NCI-H345 (cell line): ENCODE measurements around the gene ACMSD.
"Not testable (repeated sequence)": the region's sequence is repeated elsewhere in the genome, so short reads cannot be mapped to it uniquely, and the experiment has no call there.

ENCODE experiments used
- DNase-seq: peaks from one replicate; lab custom pipeline; 2025; lab: John Stamatoyannopoulos, UW

Gene ACMSD

DNA sequence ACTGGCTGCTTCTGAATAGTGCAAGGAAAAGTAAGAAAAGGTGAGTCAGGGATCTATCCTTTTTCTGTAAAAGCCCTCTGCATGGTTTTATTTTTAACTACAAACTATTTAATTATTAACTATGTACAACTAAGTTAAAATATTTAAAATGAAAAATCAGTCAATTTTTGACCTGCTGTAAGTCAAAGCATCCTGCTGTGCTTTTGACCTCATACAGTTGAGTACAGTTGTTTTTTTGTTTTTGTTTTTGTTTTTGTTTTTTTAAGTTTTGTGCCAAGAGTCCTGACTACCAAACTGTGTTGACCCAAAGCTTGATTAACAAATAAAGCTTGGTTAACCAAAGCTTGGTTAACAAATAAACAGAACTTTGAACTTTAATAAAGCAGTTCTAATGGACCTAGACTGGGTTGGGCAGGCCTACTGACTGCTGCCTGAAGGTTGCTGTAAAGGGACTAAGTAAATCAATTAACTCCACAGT is at the start of gene ACMSD:
Gene ACMSD, plus strand, starts transcription at position 474 of the 478 bp plus-strand sequence. CDS start 67 bp downstream, outside the sequence.
- no peak for DNase-seq

- no peak for DNase-seq
These were observed 47.9 kb upstream of the ACMSD start for GRCh38 chr2:134790487-134790886.

DNA sequence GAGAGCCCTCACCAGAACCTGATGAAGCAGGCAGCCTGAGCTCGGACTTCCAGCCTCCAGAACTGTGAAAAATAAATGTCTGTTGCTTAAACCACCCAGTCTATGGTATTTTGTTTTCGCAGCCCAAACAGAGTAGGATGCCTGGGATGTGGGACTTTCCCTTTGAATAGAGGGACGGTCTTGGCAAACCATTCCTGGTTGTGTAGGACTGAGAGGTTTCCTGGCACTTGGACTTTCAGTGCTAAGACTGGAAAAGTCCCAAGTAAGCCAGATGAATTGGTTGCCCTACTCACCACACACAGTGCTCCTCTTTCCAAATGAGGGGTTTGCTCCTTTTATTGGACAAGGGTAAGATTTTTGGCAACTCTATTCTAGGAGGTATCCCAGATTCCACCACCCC is 46.8 kb upstream of the ACMSD start:
- DNase-seq, result no peak

GRCh38 chr2:134792186-134792585 is 46.2 kb upstream of the ACMSD start:
- no peak for DNase-seq

- no peak for DNase-seq
These were observed 42.7 kb upstream of the ACMSD start for GRCh38 chr2:134795765-134796164.

DNA sequence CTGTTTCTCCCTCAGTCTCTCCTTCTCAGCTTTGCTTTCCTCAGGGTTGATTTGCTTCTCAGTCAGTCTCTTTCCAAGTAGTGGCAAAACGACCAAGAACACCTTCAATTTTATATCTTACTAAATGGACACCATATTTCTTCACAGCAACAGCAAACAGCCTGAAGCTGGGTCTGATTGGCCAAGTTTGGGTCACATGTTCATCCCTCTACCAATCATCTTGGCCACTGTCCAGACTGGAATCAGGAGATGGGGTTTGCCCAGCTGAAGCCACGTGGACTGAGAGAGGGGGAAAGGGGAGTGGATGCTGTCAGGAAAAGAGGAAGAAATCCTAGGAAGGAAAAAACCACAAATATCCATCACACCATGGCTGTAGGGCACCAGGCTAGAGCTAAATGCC is 42.0 kb upstream of the ACMSD start:
- no peak for DNase-seq

GRCh38 chr2:134799936-134800335 is 38.5 kb upstream of the ACMSD start:
- DNase-seq, result no peak

DNA sequence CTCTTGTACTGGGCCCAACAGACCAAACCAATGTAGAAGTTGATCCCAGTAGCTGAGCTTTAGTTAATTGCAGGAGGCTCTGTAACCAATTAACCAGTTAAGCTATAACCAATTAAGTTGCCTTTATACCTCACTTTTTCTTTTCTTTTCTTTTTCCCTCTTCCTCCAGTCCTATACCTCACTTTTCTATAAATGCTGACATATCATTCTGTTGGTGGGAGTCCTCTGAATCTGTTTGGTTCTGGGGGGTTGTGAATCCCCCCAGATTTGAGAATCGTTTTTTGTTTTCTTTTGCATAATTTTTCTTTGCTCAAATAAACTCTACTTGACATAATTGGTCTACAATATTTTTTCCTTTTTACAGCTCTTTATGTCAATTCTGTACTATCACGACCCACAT is 38.1 kb upstream of the ACMSD start:
- DNase-seq, result no peak

- DNase-seq, result not testable (repeated sequence)
These were observed 34.6 kb upstream of the ACMSD start for GRCh38 chr2:134803609-134804405.

GRCh38 chr2:134815741-134816140 is 22.7 kb upstream of the ACMSD start:
- no peak for DNase-seq

GRCh38 chr2:134818321-134818720 is 20.1 kb upstream of the ACMSD start:
- no peak for DNase-seq

DNA sequence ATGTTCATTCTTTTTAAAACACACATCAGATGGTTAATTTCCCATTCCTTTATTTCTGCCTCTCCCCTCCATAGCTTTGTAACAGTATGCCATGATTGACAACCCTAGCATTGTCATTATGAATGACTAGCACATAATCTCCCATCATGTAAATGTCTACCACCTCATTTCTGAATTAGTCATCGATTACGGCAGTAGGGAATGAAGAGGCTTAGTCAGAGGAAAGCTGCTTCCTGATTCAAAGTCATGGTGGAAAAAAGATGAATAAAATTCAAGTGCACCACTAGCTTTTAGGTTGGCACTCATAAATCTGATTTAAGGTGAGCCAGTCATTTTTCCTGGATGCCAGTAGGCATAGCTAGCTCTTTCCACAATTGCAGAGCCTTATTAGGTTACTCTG is 19.1 kb upstream of the ACMSD start:
- DNase-seq, result no peak

- no peak for DNase-seq
These were observed 15.0 kb upstream of the ACMSD start for GRCh38 chr2:134823431-134823830.

DNA sequence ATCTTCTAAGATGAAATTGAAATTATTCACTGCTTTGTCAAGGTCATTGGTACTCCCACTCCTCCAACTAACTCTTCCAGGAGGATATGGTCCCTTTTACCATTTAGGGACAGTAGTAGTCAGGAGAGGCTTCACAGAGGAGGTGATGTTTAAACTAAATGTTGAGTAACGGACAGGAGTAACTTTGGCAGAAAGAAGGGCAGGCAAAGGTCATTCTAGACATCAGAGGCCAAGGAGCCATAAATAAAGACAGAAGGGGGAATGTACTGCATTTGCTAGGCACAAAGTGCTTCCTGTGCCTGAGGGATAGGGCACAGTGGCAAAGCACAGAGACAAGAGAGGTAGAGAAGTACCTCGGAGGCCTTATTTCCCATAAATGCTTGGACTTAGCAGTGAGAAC is 14.6 kb upstream of the ACMSD start:
- no peak for DNase-seq

DNA sequence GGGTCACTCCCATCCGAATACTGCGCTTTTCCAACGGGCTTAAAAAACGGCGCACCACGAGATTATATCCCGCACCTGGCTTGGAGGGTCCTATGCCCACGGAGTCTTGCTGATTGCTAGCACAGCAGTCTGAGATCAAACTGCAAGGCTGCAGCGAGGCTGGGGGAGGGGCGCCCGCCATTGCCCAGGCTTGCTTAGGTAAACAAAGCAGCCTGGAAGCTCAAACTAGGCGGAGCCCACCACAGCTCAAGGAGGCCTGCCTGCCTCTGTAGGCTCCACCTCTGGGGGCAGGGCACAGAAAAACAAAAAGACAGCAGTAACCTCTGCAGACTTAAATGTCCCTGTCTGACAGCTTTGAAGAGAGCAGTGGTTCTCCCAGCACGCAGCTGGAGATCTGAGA is 12.7 kb upstream of the ACMSD start:
- not testable (repeated sequence) for DNase-seq

DNA sequence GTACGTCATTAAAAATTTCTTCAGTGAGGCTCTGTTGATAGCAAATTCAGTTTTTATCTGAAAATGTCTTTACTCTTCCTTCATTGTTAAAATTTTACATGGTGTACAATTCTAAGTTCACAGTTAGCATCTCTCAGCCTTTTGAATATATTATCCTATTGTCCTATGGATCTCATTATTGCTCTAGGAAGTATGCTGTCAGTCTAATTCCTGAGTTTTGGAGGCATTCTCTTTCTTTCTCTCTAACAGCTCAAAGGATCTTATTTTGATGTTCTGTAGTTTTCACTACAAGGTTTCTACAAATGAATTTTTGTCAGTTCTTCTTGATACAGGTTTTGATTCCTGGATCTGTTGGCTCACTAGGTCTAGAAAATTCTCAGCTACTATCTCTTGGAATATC is 2.9 kb upstream of the ACMSD start:
- DNase-seq, result no peak

DNA sequence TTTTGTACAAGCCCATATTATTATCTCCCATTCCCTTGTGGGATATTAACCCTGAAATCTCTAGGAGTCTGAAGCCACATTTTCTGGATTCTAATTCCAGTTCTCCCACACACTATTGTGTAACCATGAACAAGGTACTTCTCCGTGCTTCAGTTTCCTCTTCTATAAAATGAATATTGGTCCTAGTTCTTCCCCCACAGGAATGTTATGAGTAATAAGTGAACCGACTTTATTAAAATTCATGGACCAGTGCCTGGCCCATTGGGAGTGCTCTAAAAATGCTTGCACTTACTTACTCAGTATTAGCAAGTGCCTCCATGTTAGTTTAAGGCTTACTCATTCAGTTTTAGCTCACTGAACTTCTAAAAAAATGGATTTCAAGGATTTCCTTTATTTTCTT is 1.4 kb upstream of the ACMSD start:
- no peak for DNase-seq

- peak; percentile 92 for DNase-seq
These were observed 1.2 kb downstream of the ACMSD start for GRCh38 chr2:134839649-134840048.

DNA sequence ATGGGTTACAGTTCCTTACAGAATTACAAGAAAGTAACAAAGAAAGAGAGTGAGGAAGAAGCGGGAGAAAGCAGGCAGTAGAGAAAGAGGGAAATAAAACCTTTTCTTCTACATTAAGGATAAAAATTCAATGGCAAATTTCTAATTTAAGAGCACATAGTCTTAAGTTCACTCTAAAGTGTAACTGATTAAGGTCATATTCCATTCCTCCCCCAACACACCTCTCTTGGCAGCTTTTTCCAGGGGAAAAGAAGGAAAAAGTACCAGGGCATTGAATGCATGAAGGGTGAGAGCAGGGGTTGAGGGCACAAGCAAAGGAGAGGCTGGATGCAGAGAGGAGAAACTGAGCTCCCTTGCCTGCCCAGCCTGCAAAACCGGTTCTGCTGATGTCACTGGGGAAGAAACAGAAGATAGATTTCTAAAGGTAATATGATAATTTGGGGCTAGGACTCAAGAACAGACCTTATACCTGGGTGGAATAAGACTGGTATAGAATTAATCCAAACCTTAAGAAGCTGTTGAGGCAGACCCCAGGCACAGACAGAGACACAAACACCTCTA is 4.6 kb downstream of the ACMSD start:
- DNase-seq, result peak; percentile 38

DNA sequence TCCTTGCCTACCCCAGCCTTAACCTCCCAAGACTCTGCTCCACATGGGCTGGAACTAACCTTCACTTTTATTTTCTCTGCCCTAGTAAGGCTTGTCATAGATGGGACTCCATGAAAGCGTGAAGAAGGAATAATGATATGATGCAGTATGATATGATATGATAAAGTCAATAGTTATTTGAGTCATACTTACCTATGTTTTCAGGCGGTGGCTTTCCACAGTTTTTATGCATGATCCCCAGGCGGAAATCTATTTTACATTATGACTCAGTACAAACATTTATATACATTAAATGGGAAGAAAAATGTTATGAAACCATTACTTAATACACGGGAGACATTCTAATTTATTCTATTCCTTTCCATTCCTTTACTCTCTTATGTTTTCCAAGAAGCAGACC is 5.6 kb downstream of the ACMSD start:
- no peak for DNase-seq

DNA sequence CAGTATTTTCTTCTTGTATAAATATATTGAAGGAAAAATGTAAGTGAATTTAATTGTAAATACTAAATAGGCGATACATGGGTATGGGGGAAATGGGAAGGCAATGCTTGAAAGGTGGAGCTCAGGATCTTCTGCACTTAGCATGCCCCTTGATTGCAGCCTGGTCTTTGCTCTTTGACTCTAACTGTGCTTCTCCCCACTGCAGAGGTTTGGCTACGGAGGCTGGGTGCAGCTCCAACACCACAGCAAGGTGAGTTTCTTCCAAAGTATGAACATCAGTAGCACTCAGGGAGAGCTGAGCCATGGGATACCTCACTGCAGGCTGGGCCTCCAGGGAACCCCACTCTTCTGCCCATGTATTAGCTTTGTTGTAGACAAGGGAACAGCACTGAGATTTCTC is 6.6 kb downstream of the ACMSD start:
- no peak for DNase-seq

DNA sequence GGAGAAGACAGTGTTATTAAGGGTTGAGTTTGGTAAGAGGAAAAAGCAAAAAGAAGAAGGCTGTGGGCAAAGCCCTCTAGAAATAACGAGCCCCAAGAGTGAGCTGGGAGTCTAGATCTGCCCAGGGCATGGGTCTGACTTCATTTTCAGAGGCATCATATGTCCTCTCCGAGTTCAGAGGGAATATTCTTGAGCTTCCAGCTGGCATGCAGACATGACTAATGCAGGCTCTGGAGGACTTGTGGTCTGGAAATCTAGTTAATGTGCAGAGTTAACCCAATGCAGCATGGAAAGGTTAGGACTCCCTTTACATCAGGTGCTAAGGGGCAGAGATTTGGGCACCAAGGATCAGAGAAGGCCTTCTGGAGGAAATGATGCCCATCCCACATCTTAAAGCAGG is 7.3 kb downstream of the ACMSD start:
- no peak for DNase-seq

- no peak for DNase-seq
These were observed 7.8 kb downstream of the ACMSD start for GRCh38 chr2:134846213-134846612.

- DNase-seq, result not testable (repeated sequence)
These were observed 9.2 kb downstream of the ACMSD start for GRCh38 chr2:134847582-134847981.
